ENCODE data around the gene TECPR1.

The TECPR1 gene

DNA sequence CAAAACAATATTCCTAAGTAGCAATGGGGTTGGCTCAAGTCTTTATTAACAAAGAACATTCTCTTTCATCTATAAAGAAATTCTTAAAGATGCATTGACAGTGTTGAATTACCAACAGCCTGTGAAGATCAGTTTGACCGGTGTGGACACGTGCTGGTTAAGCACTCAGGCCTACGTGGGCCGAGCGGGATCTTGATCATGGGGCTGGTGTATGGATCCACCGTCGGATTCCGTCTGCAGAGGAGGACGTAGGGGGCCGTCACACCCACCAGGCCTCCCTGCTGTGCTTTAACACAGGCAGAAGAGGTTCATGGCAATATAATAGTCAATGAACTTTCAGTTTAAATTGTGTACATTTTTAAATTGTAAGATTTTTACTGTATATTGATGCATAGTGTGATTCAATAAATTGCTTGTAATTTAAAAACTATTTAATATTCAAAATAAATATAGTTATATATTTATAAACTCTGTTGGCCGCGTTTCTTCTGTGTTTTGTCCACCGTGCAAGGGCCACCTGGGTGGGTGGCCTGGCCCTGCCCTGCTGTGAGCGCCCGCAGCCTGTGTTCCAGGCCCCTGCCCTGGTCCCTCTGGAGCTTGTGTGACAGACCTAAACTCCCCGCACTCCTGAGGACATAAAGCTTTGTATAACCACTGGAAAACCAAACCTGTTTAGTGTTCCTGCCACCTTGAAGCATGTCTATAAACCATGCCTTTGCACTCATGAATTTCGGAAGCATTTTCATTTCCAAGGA is 42.7 kb downstream of the TECPR1 start:
- no peak for DNase-seq

DNA sequence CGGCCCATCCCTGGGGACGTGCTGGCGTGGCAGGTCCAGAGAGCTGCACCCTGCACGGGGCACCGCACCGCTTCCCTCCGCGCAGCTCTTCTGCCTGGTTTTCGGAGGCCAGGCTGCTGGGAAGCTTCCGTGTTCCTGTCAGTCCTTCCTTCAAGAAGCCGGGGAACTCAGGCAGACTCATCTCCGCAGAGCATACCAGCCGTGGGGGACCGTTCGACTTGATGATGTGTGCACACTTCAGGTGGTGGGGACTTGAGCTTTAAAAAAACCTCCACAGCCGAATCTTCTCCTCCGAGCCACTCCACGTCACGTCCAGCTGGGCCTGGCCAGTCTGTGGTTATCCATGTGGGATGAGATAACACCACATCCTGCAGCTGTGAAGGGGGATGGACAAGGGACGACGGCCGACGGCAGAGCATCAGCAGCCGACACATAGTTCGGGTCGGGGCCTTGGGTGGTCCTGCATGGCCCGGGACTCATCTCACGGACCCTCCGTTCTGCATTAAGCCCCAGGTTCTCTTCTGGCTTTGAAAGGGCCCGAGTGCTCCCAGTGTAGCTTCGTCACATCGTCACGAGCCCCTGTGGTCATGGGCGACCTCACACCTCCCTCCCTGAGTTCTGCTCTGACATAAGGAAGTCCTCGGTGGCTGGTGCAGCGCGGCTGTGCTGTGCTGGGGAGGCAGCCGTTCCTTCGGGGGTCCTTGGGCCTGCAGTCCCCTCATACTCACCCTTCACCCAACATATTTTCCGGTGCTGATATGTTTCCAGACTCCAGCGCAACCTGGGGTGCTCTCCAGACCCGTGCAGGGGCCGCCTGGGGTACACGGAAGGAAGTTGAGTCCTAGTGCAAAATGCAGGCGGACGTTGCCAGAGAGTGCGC is 45.3 kb downstream of the TECPR1 start:
- DNase-seq = no peak

GRCh38 chr7:98205162-98205845 is 46.7 kb downstream of the TECPR1 start:
- DNase-seq = no peak

DNA sequence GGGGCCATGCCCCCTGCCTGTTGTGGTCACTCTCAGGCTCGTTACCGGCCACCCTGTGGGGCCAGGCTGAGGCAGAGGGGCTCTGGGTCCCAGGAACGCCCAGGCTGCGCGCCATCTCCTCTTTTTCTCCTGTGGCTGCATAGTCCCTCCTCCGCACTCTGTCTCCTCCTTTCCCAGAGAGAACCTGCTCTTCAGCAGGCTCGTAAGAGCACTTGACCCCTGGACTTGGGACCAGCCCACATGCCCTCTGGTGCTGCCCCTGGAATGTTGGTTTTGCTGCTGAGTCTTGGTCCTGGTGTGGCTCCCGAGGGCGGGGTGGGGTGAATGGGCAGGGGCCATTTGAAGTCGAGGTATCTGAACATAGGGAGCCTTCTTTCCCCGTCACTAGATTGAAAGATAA is 47.4 kb downstream of the TECPR1 start:
- DNase-seq = no peak

GRCh38 chr7:98203964-98204605 is 47.9 kb downstream of the TECPR1 start:
- no peak for DNase-seq

DNA sequence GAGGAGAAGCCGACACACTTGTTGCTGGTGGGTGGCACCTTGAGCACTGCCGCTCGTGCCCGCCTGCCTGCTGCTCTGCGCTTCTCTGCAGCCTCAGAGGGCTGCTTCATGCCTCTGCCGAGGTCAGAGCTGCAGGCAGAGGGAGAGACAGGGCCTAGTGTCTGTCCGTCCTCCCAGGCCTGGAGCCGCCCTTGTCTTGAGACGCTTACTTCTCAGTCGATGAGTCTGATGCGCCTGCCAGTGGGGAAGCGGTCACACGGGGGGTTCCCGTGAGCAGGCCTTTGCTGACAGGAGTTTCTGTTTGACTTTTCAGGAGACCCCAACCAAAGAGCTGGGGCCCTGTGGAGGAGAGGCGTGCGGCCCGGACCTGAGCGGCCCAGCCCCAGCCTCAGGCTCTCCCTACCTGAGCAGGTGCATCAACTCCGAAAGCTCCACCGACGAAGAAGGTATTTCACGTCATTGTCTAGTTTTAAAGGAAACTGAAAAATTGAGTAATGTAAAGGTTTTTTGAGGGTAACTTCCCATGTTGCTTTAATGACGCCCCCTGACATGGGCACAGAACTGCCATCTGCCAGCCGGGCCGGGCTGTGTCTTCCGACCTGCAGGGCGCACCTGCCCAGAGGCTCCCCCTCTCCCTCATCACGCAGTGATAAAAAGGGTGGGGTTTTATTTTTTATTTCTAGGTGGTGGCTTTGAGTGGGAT is 48.6 kb downstream of the TECPR1 start:
- DNase-seq = no peak

DNA sequence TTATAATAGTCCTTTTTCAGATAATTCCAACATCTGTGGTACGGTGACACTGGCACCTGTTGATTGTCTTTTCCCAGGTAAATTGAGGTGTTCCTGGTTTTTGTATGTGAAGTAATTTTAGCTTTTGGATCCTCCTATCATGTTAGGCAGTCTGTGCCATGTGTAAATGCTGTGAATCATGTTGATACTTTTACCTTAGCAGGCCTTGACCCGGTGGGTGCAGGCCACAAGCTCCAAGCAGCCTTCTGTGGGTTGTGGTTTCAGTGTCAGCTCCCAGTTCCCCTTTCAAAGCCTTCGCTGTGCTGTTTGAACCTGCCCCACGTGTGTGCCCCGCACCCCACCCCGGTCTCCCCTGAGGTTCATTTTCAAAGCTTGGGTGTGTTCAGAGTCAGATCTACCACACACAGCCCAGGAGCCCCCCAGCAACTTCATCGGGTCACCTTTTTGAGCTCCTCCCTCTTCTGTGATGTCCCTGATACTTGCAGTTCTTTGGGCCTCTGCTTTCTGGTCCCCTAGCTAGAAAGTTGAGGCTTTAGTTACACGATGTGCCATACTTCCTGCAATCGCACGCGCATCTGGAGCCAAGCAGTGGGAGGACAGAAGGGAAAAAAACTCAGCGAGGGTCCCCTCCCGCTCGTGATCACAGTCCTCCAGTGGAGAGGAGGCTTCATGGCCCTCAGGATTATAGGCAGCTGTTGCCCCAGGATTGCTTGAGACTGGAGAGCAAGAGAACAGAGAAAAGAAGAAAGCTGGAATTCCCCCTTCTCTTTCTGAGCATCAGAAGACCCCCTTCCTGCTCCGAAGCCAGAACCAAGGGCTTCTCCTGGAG is 49.5 kb downstream of the TECPR1 start:
- DNase-seq = no peak

GRCh38 chr7:98200364-98200763 is 51.7 kb downstream of the TECPR1 start:
- no peak for DNase-seq

- DNase-seq = no peak
Observed at GRCh38 chr7:98199131-98199530, 52.9 kb downstream of the TECPR1 start.

- no peak for DNase-seq
Observed at GRCh38 chr7:98196706-98197605, 55.1 kb downstream of the TECPR1 start.

DNA sequence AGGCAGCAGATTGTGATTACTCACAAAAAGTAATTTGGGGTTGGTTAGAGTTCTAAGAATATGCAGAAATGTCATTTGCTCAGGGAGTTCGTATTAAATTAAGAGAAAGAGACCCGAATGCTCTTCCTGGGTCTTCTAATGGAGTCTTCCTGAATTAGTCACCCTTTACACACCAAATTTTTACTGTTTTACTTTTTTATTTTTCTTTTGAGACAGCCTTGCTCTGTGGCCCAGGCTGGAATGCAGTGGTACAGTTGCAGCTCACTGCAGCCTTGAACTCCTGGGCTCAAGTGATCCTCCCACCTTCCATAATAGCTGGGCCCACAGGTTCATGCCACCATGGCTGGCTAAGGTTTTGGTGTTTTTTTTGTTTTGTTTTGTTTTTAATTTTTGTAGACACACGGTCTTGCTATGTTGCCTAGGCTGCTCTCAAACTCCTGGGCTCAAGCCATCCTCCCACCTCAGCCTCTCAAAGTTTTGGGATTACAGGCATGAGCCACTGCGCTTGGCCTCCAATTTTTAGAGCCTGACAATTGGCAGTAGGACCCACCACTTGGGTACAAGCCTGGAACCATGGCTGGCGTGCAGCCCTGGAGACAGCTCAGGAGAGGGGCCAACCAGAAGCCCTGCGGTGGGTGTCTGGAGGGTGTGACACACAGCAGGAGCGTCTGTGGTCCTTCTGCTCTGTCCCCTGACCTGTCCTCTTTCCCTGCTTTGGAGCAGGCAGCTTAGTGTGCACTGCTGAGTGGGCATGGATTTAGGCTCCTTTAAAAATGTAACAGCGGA is 57.2 kb downstream of the TECPR1 start:
- DNase-seq = no peak

DNA sequence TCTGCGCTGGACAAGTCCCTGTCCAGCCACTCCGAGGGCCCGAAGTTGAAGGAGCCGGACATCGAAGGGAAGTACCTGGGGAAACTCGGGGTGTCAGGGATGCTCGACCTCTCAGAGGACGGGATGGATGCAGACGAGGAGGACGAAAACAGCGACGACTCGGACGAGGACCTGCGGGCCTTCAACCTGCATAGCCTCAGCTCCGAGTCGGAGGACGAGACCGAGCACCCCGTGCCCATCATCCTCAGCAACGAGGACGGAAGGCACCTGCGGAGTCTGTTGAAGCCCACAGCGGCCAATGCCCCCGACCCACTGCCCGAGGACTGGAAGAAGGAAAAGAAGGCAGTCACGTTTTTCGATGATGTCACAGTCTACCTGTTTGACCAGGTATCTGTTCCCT is 57.8 kb downstream of the TECPR1 start:
- no peak for DNase-seq

DNA sequence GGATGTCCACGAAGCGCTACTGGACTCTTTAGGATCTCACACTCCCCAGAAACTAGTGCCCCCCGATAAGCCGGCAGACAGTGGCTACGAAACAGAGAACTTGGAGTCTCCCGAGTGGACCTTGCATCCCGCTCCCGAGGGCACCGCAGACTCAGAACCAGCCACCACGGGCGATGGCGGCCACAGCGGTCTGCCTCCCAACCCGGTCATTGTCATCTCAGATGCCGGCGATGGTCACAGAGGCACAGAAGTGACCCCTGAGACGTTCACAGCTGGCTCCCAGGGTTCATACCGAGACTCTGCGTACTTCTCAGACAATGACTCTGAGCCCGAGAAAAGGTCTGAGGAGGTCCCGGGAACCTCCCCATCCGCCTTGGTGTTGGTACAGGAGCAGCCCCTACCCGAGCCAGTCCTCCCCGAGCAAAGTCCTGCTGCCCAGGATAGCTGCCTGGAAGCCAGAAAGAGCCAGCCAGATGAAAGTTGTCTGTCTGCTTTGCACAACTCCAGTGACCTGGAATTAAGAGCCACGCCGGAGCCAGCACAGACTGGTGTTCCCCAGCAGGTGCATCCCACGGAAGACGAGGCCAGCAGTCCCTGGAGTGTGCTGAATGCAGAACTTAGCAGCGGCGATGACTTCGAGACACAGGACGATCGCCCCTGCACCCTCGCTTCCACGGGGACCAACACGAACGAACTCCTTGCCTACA is 58.4 kb downstream of the TECPR1 start:
- DNase-seq = no peak

GRCh38 chr7:98192781-98193457 is 59.1 kb downstream of the TECPR1 start:
- no peak for DNase-seq

DNA sequence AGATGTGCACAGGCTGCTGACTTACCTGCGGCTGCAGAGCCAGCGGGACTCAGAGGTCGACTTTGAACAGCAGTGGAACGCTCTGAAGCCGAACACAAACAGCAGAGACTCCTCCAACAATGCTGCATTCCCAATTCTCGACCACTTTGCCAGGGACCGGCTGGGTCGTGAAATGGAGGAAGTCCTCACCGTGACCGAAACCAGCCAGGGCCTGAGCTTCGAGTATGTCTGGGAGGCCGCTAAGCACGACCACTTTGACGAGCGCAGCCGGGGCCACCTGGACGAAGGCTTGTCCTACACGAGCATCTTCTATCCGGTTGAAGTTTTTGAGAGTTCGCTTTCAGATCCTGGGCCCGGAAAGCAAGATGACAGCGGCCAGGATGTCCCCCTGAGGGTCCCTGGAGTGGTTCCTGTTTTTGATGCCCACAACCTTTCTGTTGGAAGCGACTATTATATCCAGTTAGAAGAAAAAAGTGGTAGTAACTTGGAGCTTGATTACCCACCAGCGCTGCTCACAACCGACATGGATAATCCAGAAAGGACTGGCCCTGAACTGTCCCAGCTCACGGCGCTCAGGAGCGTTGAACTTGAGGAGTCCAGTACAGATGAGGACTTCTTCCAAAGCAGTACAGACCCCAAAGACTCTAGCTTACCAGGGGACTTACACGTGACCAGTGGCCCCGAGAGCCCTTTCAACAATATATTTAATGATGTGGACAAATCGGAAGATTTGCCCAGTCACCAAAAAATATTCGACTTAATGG is 60.2 kb downstream of the TECPR1 start:
- no peak for DNase-seq

DNA sequence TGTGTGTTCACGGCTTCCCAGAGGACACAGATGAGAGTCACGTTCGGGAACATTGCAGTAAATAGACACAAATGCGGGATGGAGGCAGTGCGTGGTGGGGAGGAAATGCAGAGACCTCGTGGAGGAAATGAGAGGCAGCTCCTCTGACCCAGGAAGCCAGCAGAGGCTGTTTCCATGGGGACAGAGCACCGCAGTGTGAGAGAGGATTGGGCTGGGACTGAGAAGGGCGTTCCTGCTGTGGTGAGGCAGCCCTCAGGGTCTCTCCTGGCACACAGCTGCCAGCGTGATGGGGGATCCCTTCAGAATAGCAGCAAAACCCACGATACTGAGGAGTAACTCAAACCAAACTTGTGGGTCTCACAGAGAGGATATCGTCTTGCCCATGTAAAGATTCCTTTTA is 62.5 kb downstream of the TECPR1 start:
- no peak for DNase-seq

DNA sequence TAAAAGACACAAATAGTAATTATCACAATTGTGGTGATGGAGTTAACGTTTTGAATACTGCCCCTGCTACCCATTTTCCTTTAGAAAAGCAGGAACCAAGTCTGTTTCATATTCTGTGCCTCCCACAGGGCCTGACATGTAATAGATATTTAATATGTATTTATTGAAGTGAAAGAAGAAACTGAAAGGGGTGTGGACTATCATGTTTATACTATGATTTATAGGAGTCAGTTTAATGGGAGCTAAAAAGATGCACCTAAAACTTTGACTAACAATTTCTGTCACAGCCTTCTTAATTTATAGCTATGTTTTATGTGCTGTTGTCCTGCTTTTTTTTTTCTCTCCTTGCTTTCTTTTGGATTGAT is 64.9 kb downstream of the TECPR1 start:
- DNase-seq = no peak

Data from NCI-H1417 (cell line).